HG03039 (cell line): ENCODE data around the gene GOLGA6L4.
"Not testable (repeated sequence)": the region's sequence is repeated elsewhere in the genome, so short reads cannot be mapped to it uniquely, and the experiment has no call there.

Experiments
- ATAC-seq: cut with Tn5 transposase; IDR thresholded peaks from one replicate; pipeline ENCODE4 v1.9.1; 2021; ENCODE audit warnings: mild to moderate bottlenecking, moderate library complexity; ENCODE audit not compliant: unreplicated experiment

Gene GOLGA6L4

DNA sequence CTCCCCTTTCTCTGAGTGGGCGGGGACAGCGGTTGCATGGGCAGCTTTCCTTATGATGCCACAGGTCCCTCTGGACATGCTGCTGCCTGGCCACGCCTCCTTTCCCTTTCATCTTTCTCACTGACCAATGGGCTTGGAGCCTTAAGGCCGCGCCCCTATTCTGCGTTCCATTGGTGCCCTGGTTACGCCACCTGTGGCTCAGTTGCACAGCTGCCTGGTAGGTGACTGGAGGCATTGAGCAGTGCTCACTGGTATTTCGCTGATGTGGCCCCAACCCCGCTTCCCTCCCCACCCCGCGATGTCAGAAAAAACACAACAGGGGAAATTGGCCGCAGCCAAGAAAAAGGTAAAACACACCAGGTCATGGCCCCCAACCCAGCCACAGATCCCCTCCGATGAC lies at the start of gene GOLGA6L4:
Gene GOLGA6L4, plus strand, starts transcription at position 201 of the 400 bp plus-strand sequence. Its CDS starts 62 bp downstream, at position 263.
- not testable (repeated sequence) for ATAC-seq

- ATAC-seq, result not testable (repeated sequence)
Observed at GRCh38 chr15:84192982-84193381, 42.6 kb upstream of the GOLGA6L4 start.

DNA sequence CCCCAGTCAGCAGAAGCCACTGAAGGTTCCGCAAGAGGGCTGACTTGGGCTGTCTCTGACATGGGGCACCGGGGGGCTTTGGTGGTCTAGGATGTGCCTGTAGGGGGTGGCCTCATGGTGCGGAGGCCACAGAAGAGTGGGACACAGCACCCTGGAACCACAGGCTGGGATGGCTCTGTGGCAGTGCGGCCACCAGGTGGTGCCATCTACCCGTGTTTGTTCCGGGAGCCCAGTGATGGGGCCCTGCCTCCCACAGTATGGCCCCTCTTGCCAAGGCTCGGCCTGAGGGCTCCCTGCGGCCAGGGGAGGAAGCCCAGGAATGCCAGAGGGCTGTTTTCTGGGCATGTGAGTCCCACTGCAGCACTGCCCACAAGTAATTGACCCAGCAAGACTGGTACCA lies 40.0 kb upstream of the GOLGA6L4 start:
- peak; percentile 59 for ATAC-seq

DNA sequence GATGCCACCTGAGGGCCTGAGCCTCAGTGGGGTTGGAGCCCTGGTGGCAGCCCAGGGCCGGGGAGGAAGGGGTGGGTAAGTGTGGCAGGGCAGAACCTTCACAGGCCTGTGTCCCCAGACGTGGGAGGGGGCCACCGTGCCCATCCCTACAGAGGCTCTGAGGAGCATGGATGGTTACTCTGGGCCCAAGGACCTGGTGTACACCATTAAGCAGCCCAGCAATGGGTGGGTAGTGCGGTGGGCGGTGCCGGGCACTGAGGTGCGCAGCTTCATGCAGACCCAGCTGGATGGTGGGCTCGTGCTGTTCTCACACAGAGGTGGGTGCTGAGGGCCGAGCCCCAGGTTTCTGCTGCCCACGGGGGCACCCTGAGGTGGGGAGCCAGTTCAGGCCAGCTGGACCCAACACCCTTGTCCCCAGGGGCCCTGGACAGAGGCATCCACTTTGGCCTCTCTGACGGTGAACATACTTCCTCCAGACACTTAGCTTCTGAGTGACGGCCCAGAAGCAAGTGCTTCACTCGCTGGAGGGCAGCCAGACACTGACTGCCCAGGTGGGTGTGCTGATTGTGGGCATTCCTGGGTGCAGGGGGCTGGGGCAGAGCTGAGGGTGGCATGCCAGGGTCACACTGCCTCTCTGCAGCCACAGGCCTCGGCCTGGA lies 38.9 kb upstream of the GOLGA6L4 start:
- not testable (repeated sequence) for ATAC-seq

- not testable (repeated sequence) for ATAC-seq
Observed at GRCh38 chr15:84199865-84200264, 35.7 kb upstream of the GOLGA6L4 start.

GRCh38 chr15:84246441-84246840 lies 10.9 kb downstream of the GOLGA6L4 start:
- not testable (repeated sequence) for ATAC-seq
